Measurements from ENCODE around the gene CSN2. TPM values are rescaled to one million over a fixed set of nuclear protein-coding genes. Genes with fewer than 3 reads are reported as not detected.

Gene CSN2, protein sequence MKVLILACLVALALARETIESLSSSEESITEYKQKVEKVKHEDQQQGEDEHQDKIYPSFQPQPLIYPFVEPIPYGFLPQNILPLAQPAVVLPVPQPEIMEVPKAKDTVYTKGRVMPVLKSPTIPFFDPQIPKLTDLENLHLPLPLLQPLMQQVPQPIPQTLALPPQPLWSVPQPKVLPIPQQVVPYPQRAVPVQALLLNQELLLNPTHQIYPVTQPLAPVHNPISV
- not detected for total RNA-seq

DNA sequence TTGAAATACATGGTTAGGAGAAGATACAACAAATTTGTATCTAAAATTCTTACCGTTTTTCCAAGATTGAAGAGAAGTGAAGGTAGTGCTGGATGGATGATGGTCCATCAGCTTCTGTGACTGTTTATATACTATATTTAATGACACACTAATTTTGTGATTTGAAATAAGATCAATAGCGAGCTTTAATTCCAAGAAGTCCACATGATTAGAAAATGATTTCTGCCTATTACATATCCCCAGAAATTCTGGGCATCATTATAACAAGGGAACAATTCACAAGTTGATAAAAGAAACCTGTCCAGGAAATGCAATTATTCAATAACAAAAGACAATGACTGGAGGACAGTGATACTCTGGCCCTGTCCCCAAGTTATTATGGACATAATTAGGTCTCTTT lies at the start of gene CSN2:
CSN2 (minus strand) TSS at position 101 of the 400 bp plus-strand sequence. CDS start 4,733 bp downstream, outside the sequence.

DNA sequence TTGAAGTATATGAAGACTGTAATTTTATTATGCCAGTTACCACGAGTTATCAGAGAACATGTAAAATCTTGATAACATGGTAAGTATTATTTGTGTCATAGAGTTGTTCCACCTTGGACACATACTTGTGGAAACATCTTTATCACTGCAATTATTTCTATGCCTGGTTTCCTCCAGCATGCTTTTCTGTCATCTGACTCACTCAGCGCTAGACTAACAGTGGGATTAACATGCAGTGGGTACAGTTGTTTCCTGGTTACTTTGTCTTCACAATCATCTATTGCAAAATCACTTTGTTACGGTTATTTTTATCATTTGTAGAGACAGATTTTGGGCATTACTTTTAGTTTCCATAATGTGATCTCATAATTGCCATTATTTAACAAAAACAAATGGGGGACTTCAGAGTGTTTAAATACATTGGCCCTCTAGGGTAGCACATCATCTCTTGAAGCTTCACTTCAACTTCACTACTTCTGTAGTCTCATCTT lies 30.0 kb upstream of the CSN2 start, which contains the start of gene STATH:
STATH (plus strand) TSS at position 441 of the 491 bp plus-strand sequence. CDS start 2,472 bp downstream, outside the sequence.

DNA sequence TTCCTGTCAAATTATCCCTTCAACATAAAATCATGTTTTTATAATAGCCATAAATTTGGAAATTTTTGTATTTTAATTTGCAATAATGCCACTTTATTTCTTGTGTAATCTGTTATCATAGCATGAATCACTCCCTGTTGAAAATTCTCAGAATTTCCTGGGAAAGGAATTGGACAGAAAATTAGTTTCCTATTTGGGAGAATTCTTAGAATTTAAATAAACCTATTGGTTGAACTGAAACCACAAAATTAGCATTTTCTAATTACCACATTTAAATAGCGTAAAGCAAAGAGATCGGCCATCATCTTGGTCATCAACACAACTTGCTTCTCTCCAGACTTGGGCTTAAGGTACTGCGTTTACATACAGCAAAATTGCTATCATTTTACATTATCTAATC lies 34.8 kb downstream of the CSN2 start, which contains the start of gene CSN1S1:
CSN1S1 (plus strand) TSS at position 301 of the 400 bp plus-strand sequence. CDS start 1,488 bp downstream, outside the sequence.

Other genes starting within 250 kb of the CSN2 start
- 0.69 TPM for gene SULT1B1, start 205.1 kb downstream of the CSN2 start, total RNA-seq
- 12.7 TPM for gene SULT1E1, start 105.6 kb downstream of the CSN2 start, total RNA-seq
- gene CSN1S1, start 34.7 kb downstream of the CSN2 start, total RNA-seq = not detected
- not detected for gene STATH, start 30.2 kb upstream of the CSN2 start, total RNA-seq
- gene HTN3, start 62.7 kb upstream of the CSN2 start, total RNA-seq = not detected
- not detected for gene HTN1, start 84.7 kb upstream of the CSN2 start, total RNA-seq
- gene PRR27, start 188.5 kb upstream of the CSN2 start, total RNA-seq = not detected
- not detected for gene ODAM, start 230.0 kb upstream of the CSN2 start, total RNA-seq

All from diencephalon (tissue), 1 donor.